ENCODE results near the gene IRAK1BP1. TPM values are rescaled to one million over a fixed set of nuclear protein-coding genes. Genes with fewer than 3 reads are reported as not detected.

IRAK1BP1 gene
- polyA plus RNA-seq, 1 donor (not counting 4 experiments of a cell fraction or from before 2014, with no cell fraction given) = 3.8 TPM

- Histone ChIP-seq H3K36me3 (ENCODE audit: control insufficient read depth in 2 of 2, extremely low read depth in 1 of 2, insufficient read depth in 2 of 2, low read length in 2 of 2) (no peaks in the 10 kb centered on the region), H3K9me3 (ENCODE audit: control insufficient read depth, low read depth, low read length) (no peaks in the 10 kb centered on the region), H3K27me3 (ENCODE audit: control insufficient read depth, extremely low read depth, insufficient read depth, low read length) (no peaks in the 10 kb centered on the region), H2AFZ (ENCODE audit: control insufficient read depth, low read length) (no peak overlapping the region), H3K79me2 (ENCODE audit: control insufficient read depth, insufficient read depth, low read length) (no peaks in the 10 kb centered on the region), H3K4me3 (ENCODE audit: control insufficient read depth in 2 of 3, extremely low read depth in 1 of 3, insufficient read depth in 2 of 3, low read depth in 1 of 3, low read length in 3 of 3) (no peak overlapping the region), H3K27ac (ENCODE audit: control insufficient read depth, insufficient read depth, low read length) (no peak overlapping the region), H3K4me1 (ENCODE audit: control insufficient read depth, extremely low read depth, insufficient read depth, low read length) (peaks cover 3% of the 10 kb centered on the region), H3K9me1 (ENCODE audit: control insufficient read depth, extremely low read depth, insufficient read depth, low read length) (no peaks in the 10 kb centered on the region), H3K4me2 (ENCODE audit: control insufficient read depth, extremely low read depth, insufficient read depth, low read depth, low read length) (no peak overlapping the region), H4K20me1 (ENCODE audit: control insufficient read depth, extremely low read depth, insufficient read depth, low read length) (no peaks in the 10 kb centered on the region), H3K9ac (ENCODE audit: control insufficient read depth, extremely low read depth, insufficient read depth, low read length) (no peak overlapping the region)
- FAIRE-seq (no peak), DNase-seq (ENCODE audit: low read depth, low spot score) (no peak)
- TF ChIP-seq EZH2 (IDR thresholded peaks at IDR 0.05; ENCODE audit: low read length) (no peak), CTCF (optimal IDR thresholded peaks at IDR 0.05 in 1 of 3, IDR thresholded peaks at IDR 0.05 in 1 of 3, conservative IDR thresholded peaks at IDR 0.05 in 1 of 3; ENCODE audit: extremely low read depth in 1 of 3, insufficient read depth in 2 of 3, low read length in 3 of 3) (no peak)
- dilution Hi-C loops (cut with MboI; ENCODE audit: extremely low pct_ligation_motif_present, low sequenced_read_pairs) = no loop called here
Observed at GRCh38 chr6:78863576-78863975, 3.8 kb upstream of the IRAK1BP1 start.

- no peaks in the 10 kb centered on the region for H3K9me1 ChIP-seq (ENCODE audit: control insufficient read depth, extremely low read depth, insufficient read depth, low read length)
- no peak for FAIRE-seq
- dilution Hi-C loops (cut with MboI; ENCODE audit: extremely low pct_ligation_motif_present, low sequenced_read_pairs) = no loop called here
Observed at GRCh38 chr6:78864957-78865356, 2.4 kb upstream of the IRAK1BP1 start.

More at GRCh38 chr6:78864957-78865356, 2.4 kb upstream of the IRAK1BP1 start:
- TF ChIP-seq CTCF (optimal IDR thresholded peaks at IDR 0.05 in 1 of 3, IDR thresholded peaks at IDR 0.05 in 1 of 3, conservative IDR thresholded peaks at IDR 0.05 in 1 of 3; ENCODE audit: extremely low read depth in 1 of 3, insufficient read depth in 2 of 3, low read length in 3 of 3) (no peak), EZH2 (IDR thresholded peaks at IDR 0.05; ENCODE audit: low read length) (no peak)
- DNase-seq (ENCODE audit: low read depth, low spot score) = no peak
- Histone ChIP-seq H3K4me1 (ENCODE audit: control insufficient read depth, extremely low read depth, insufficient read depth, low read length) (peaks cover 5% of the 10 kb centered on the region), H2AFZ (ENCODE audit: control insufficient read depth, low read length) (no peak overlapping the region), H3K27ac (ENCODE audit: control insufficient read depth, insufficient read depth, low read length) (no peak overlapping the region), H3K36me3 (ENCODE audit: control insufficient read depth in 2 of 2, extremely low read depth in 1 of 2, insufficient read depth in 2 of 2, low read length in 2 of 2) (no peaks in the 10 kb centered on the region), H3K9me3 (ENCODE audit: control insufficient read depth, low read depth, low read length) (no peaks in the 10 kb centered on the region), H3K4me3 (ENCODE audit: control insufficient read depth in 2 of 3, extremely low read depth in 1 of 3, insufficient read depth in 2 of 3, low read depth in 1 of 3, low read length in 3 of 3) (no peak overlapping the region), H3K9ac (ENCODE audit: control insufficient read depth, extremely low read depth, insufficient read depth, low read length) (no peak overlapping the region), H3K79me2 (ENCODE audit: control insufficient read depth, insufficient read depth, low read length) (no peaks in the 10 kb centered on the region), H3K4me2 (ENCODE audit: control insufficient read depth, extremely low read depth, insufficient read depth, low read depth, low read length) (no peak overlapping the region), H4K20me1 (ENCODE audit: control insufficient read depth, extremely low read depth, insufficient read depth, low read length) (no peaks in the 10 kb centered on the region), H3K27me3 (ENCODE audit: control insufficient read depth, extremely low read depth, insufficient read depth, low read length) (no peaks in the 10 kb centered on the region)
